GM12878 (cell line): Measurements from ENCODE around the gene CENPX. TPM values are rescaled to one million over a fixed set of nuclear protein-coding genes. Genes with fewer than 3 reads are reported as not detected.
A peak's percentile ranks its signal among the peaks of the same experiment; 100 is the strongest.

Experiments
- ATAC-seq: fragments of 200-7000 bp; cut with Tn5 transposase; 3 replicates; pipeline ENCODE4 v1.9.1; 2020; ENCODE audit warnings: mild to moderate bottlenecking, moderate library complexity
- BruUV-seq: library from RNA; stranded (reverse); fragments of 400-500 nt; replicated peaks from 2 replicates; lab custom pipeline; 2021; lab: Mats Ljungman, UMichigan
- CTCF ChIA-PET: fragments of 300-600 bp; sonication (Branson Sonifier 250); formaldehyde crosslinking; extraction: SDS; loops from one replicate; lab custom pipeline; 2021; ENCODE audit warnings: inconsistent platforms; lab: Yijun Ruan, JAX
- POLR2A ChIA-PET: fragments of 350-600 bp; formaldehyde crosslinking; extraction: SDS; loops from one replicate; lab custom pipeline; 2021; ENCODE audit warnings: inconsistent platforms; lab: Charles Lee
- RAD21 ChIA-PET: fragments of 300-600 bp; sonication (Branson Sonifier 250); formaldehyde crosslinking; loops from one replicate; lab custom pipeline; 2023; ENCODE audit warnings: antibody characterized with exemption; ENCODE audit not compliant: unreplicated experiment; lab: Charles Lee
- SMC1A ChIA-PET: fragments of 300-600 bp; sonication (Branson Sonifier 250); formaldehyde crosslinking; loops from one replicate; lab custom pipeline; 2023; ENCODE audit not compliant: unreplicated experiment, uncharacterized antibody; lab: Charles Lee
- DNase-seq: peaks from one replicate; pipeline ENCODE4 v3.0.0-alpha.2; 2011; ENCODE audit warnings: low read depth, low spot score
- FAIRE-seq: peaks from 3 replicates; lab custom pipeline; 2011; peaks lifted over from hg19 to GRCh38; lab: Jason Lieb, UNC
- H2AFZ ChIP-seq: 2 replicates; pipeline ENCODE4 v1.6.0; 2011; ENCODE audit warnings: low read depth, low read length, control low read depth; ENCODE audit not compliant: control insufficient read depth
- H3K27ac ChIP-seq: 2 replicates; pipeline ENCODE4 v1.5.1; 2011; ENCODE audit warnings: control low read depth; ENCODE audit not compliant: control insufficient read depth, insufficient read depth
- H3K27me3 ChIP-seq, 2 experiments: replicated peaks in 1 of 2; 2 replicates each; pipeline versions ENCODE4 v1.6.0 to v1.6.1; 2011; ENCODE audit warnings: low read length in 1 of 2; ENCODE audit not compliant: control insufficient read depth in 2 of 2, insufficient read depth in 2 of 2
- H3K36me3 ChIP-seq, 2 experiments: 2 replicates each; pipeline ENCODE4 v1.5.1; 2011; ENCODE audit warnings: low read length in 1 of 2; ENCODE audit not compliant: control insufficient read depth in 2 of 2, insufficient read depth in 2 of 2
- H3K4me1 ChIP-seq: 2 replicates; pipeline ENCODE4 v1.6.1; 2011; ENCODE audit warnings: mild to moderate bottlenecking, low read length, moderate library complexity, mixed read lengths; ENCODE audit not compliant: control insufficient read depth, insufficient read depth
- H3K4me2 ChIP-seq: 2 replicates; pipeline ENCODE4 v1.6.0; 2011; ENCODE audit warnings: control low read depth; ENCODE audit not compliant: control insufficient read depth, insufficient read depth
- H3K4me3 ChIP-seq: fragments of 200-600 bp; sonication (generic); 2 replicates; pipeline ENCODE4 v1.5.1; 2016
- H3K79me2 ChIP-seq: 2 replicates; pipeline ENCODE4 v1.6.0; 2011; ENCODE audit warnings: low read length; ENCODE audit not compliant: control insufficient read depth, insufficient read depth
- H3K9ac ChIP-seq: 2 replicates; pipeline ENCODE4 v1.8.0; 2011; ENCODE audit warnings: low read length, control low read depth, mixed read lengths; ENCODE audit not compliant: control insufficient read depth, insufficient read depth
- H3K9me3 ChIP-seq: replicated peaks from 3 replicates; pipeline ENCODE4 v1.5.1; 2011; ENCODE audit warnings: mild to moderate bottlenecking, low read length; ENCODE audit not compliant: control insufficient read depth, insufficient read depth
- H4K20me1 ChIP-seq: 2 replicates; pipeline ENCODE4 v1.6.0; 2011; ENCODE audit not compliant: control insufficient read depth, insufficient read depth
- CEBPZ ChIP-seq: fragments of 150-350 bp; IDR thresholded peaks from 2 replicates; pipeline ENCODE4 v1.6.1; 2016; ENCODE audit warnings: low read depth, low read length
- E2F8 ChIP-seq: fragments of 450-650 bp; IDR thresholded peaks from 2 replicates; pipeline ENCODE4 v1.6.1; 2018; ENCODE audit warnings: mild to moderate bottlenecking, low read depth, moderate library complexity; ENCODE audit not compliant: partially characterized antibody
- EGR1 ChIP-seq, 2 experiments: IDR thresholded peaks; 1 replicate in 1 of 2; 2 replicates in 1 of 2; pipeline ENCODE4 v1.6.1; 2011 to 2012; ENCODE audit warnings: low read depth in 2 of 2, low read length in 2 of 2, borderline replicate concordance in 1 of 2, mild to moderate bottlenecking in 1 of 2, moderate library complexity in 1 of 2
- MLLT1 ChIP-seq: fragments of 450-650 bp; IDR thresholded peaks from 2 replicates; pipeline ENCODE4 v1.6.1; 2016; ENCODE audit warnings: mild to moderate bottlenecking
- NRF1 ChIP-seq: conservative IDR thresholded peaks from 2 replicates; pipeline ENCODE4 v1.6.1; 2011; ENCODE audit warnings: mild to moderate bottlenecking, low read depth, low read length, improper control_type of control experiment
- PAX5 ChIP-seq: IDR thresholded peaks from 2 replicates; pipeline ENCODE4 v1.6.1; 2011; ENCODE audit warnings: low read depth, low read length, borderline replicate concordance
- PBX3 ChIP-seq: IDR thresholded peaks from 2 replicates; pipeline ENCODE4 v1.6.1; 2011; ENCODE audit warnings: mild to moderate bottlenecking, low read depth, low read length, moderate library complexity; ENCODE audit not compliant: insufficient replicate concordance
- POLR2A ChIP-seq: IDR thresholded peaks from 2 replicates; pipeline ENCODE4 v1.6.1; 2011; ENCODE audit warnings: low read depth, mild to moderate bottlenecking, low read length
- SKIL ChIP-seq: fragments of 450-650 bp; IDR thresholded peaks from 2 replicates; pipeline ENCODE4 v1.6.1; 2017; ENCODE audit warnings: mild to moderate bottlenecking, low read depth, inconsistent platforms; ENCODE audit not compliant: poor library complexity, severe bottlenecking
- WGBS: methylation state at CpG from one replicate; pipeline ENCODE4 v1.1.6; 2016; ENCODE audit warnings: low lambda C conversion rate; ENCODE audit not compliant: insufficient replicate concordance, insufficient coverage; ENCODE audit errors: missing lambda C conversion rate; 5-methylcytosine and 5-hydroxymethylcytosine counted together
- in situ Hi-C: fragments of 300-500 bp; cut with MboI; formaldehyde crosslinking; loops from 9 replicates; pipeline ENCODE4 v1.14.3; 2018; ENCODE audit warnings: mixed read lengths
- intact Hi-C: fragments of 100-400 bp; cut with micrococcal nuclease; formaldehyde crosslinking; loops from one replicate; pipeline ENCODE4 v1.14.2; 2022; ENCODE audit not compliant: unreplicated experiment
- polyA plus RNA-seq, 11 experiments: library from polyadenylated mRNA; depleted of rRNA in 4 of 11; unstranded in 6 of 11; stranded (reverse) in 5 of 11; fragments of >200 nt; fragmentation: Nextera tagmentation in 4 of 11; fragmentation: Illumina TruSeq in 1 of 11; extraction: Ambion mirVana in 4 of 11; extraction: Trizol in 1 of 11; gene quantifications; 1 replicate in 1 of 11; 2 replicates in 10 of 11; pipeline versions ENCODE4 v1.2.1 to v1.2.3, GENCODE V29; 2011 to 2016; ENCODE audit warnings: inconsistent platforms in 2 of 11, missing spikeins in 2 of 11, low read depth in 1 of 11
- total RNA-seq, 4 experiments: library from RNA; depleted of rRNA in 3 of 4; stranded (reverse); fragments of >200 nt in 3 of 4; fragmentation: Illumina TruSeq in 1 of 4; extraction: Trizol in 1 of 4; gene quantifications; 2 replicates each; pipeline versions ENCODE4 v1.2.1 to v1.2.3, GENCODE V29; 2013 to 2021

Gene CENPX
- total and polyA plus RNA-seq, 10 of the 15 experiments (the other 5 are each of a cell fraction or from before 2014, with no cell fraction given) = 11.7 to 182 (median 71.9) TPM

DNA sequence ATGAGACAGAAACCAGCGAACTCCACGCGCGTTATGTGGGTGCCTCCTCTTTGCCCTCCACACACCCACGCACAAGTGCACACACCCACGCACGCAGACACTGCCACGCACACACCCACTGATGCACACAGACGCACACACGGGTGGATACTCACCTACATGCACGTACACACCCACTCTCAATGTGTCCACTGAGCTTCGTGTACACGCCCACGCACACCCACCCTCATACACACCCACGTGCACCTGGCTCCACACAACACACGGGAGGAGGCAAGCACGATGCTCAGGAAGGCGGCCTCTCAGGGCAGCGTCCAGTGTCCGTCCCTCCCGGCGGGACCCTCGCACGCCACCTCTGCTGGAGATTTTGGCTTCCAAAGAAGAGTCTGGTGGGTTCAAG is 24.7 kb upstream of the CENPX start:
- intact Hi-C loops (no loop called here), in situ Hi-C loops (no loop called here)
- CTCF ChIA-PET = no interaction called here
- Histone ChIP-seq H4K20me1 (no peaks in the 10 kb centered on the region), H3K4me1 (no peaks in the 10 kb centered on the region), H3K4me3 (no peak overlapping the region), H3K27me3 (no peaks in the 10 kb centered on the region), H3K36me3 (no peaks in the 10 kb centered on the region), H3K9me3 (no peaks in the 10 kb centered on the region), H3K79me2 (peaks cover 4% of the 10 kb centered on the region), H2AFZ (no peak overlapping the region), H3K9ac (no peak overlapping the region), H3K4me2 (no peak overlapping the region), H3K27ac (no peak overlapping the region)
- DNase-seq (no peak), FAIRE-seq (no peak), ATAC-seq (no peak)
- 81% methylated on average over 24 of the region's 24 CpGs for WGBS
- RAD21 ChIA-PET = no interaction called here
- SMC1A ChIA-PET = no interaction called here
- BruUV-seq = no TSS peak
- POLR2A ChIA-PET = interaction anchor here (1.0 kb wide), 1 partner anchor 10 kb away, joined by 3 read pairs; the partner anchor contains the start of gene DCXR
- TF ChIP-seq NRF1 = no peak
- peak; percentile 62 for TF ChIP-seq PBX3
- no peak for TF ChIP-seq CEBPZ
- no peak for TF ChIP-seq SKIL
- no peak for TF ChIP-seq PAX5
- TF ChIP-seq EGR1 (IDR thresholded peaks at IDR 0.05; ENCODE audit: borderline replicate concordance in 1 of 2, low read depth in 2 of 2, low read length in 2 of 2) = no peak
- TF ChIP-seq MLLT1 = no peak
- TF ChIP-seq POLR2A = peak; percentile 38; the same call in 1 of the 2 replicates
- no peak for TF ChIP-seq E2F8
